Keratinocyte (primary cell): Measurements from ENCODE around the gene DLG2. TPM values are rescaled to one million over a fixed set of nuclear protein-coding genes. Genes with fewer than 3 reads are reported as not detected.

ENCODE experiments used
- DNase-seq: peaks from one replicate; pipeline ENCODE4 v3.0.0-alpha.2; 2011; ENCODE audit warnings: low read depth, missing footprints, low spot score
- FAIRE-seq: peaks from 2 replicates; lab custom pipeline; 2011; peaks lifted over from hg19 to GRCh38; lab: Jason Lieb, UNC
- H2AFZ ChIP-seq: 2 replicates; pipeline ENCODE4 v1.6.0; 2012; ENCODE audit warnings: low read length, control low read depth, inconsistent platforms; ENCODE audit not compliant: control insufficient read depth
- H3K27ac ChIP-seq: 2 replicates; pipeline ENCODE4 v1.5.1; 2011; ENCODE audit warnings: low read length; ENCODE audit not compliant: control insufficient read depth, insufficient read depth
- H3K27me3 ChIP-seq: 3 replicates; pipeline ENCODE4 v1.6.0; 2011; ENCODE audit warnings: low read length; ENCODE audit not compliant: control insufficient read depth, insufficient read depth; ENCODE audit errors: extremely low read depth
- H3K36me3 ChIP-seq, 2 experiments: 2 replicates in 1 of 2; 3 replicates in 1 of 2; pipeline ENCODE4 v1.5.1; 2011; ENCODE audit warnings: low read length in 2 of 2, mild to moderate bottlenecking in 1 of 2; ENCODE audit not compliant: control insufficient read depth in 2 of 2, insufficient read depth in 2 of 2; ENCODE audit errors: extremely low read depth in 1 of 2
- H3K4me1 ChIP-seq: 3 replicates; pipeline ENCODE4 v1.5.1; 2011; ENCODE audit warnings: low read length; ENCODE audit not compliant: control insufficient read depth, insufficient read depth; ENCODE audit errors: extremely low read depth
- H3K4me2 ChIP-seq: 3 replicates; pipeline ENCODE4 v1.6.0; 2011; ENCODE audit warnings: low read depth, low read length; ENCODE audit not compliant: control insufficient read depth, insufficient read depth; ENCODE audit errors: extremely low read depth
- H3K4me3 ChIP-seq, 3 experiments: fragments of 200-600 bp in 1 of 3; sonication (generic) in 1 of 3; 2 replicates in 2 of 3; 3 replicates in 1 of 3; pipeline ENCODE4 v1.5.1; 2011 to 2016; ENCODE audit warnings: low read length in 3 of 3, mild to moderate bottlenecking in 3 of 3, control low read depth in 2 of 3, inconsistent platforms in 1 of 3, low read depth in 1 of 3, mixed read lengths in 1 of 3, mixed run types in 1 of 3, moderate library complexity in 1 of 3; ENCODE audit not compliant: control insufficient read depth in 2 of 3, insufficient read depth in 2 of 3; ENCODE audit errors: extremely low read depth in 1 of 3
- H3K79me2 ChIP-seq: 2 replicates; pipeline ENCODE4 v1.6.0; 2012; ENCODE audit warnings: low read length; ENCODE audit not compliant: control insufficient read depth, insufficient read depth
- H3K9ac ChIP-seq: 3 replicates; pipeline ENCODE4 v1.6.0; 2011; ENCODE audit warnings: low read length; ENCODE audit not compliant: control insufficient read depth, insufficient read depth; ENCODE audit errors: extremely low read depth
- H3K9me1 ChIP-seq: 3 replicates; pipeline ENCODE4 v1.6.0; 2011; ENCODE audit warnings: low read length; ENCODE audit not compliant: control insufficient read depth, insufficient read depth; ENCODE audit errors: extremely low read depth
- H3K9me3 ChIP-seq: 2 replicates; pipeline ENCODE4 v1.5.1; 2012; ENCODE audit warnings: low read depth, low read length; ENCODE audit not compliant: control insufficient read depth
- H4K20me1 ChIP-seq: 3 replicates; pipeline ENCODE4 v1.6.0; 2011; ENCODE audit warnings: low read length; ENCODE audit not compliant: control insufficient read depth, insufficient read depth; ENCODE audit errors: extremely low read depth
- CTCF ChIP-seq, 3 experiments: IDR thresholded peaks in 1 of 3; conservative IDR thresholded peaks in 1 of 3; optimal IDR thresholded peaks in 1 of 3; 2 replicates in 2 of 3; 3 replicates in 1 of 3; pipeline versions ENCODE3 to v1.5.1; 2011; ENCODE audit warnings: low read length in 3 of 3, mild to moderate bottlenecking in 3 of 3, moderate library complexity in 2 of 3, control low read depth in 1 of 3, inconsistent platforms in 1 of 3; ENCODE audit not compliant: insufficient read depth in 2 of 3; ENCODE audit errors: extremely low read depth in 1 of 3
- EZH2 ChIP-seq: IDR thresholded peaks from one replicate; pipeline ENCODE4 v1.6.1; 2012; ENCODE audit warnings: inconsistent platforms, mild to moderate bottlenecking, low read length, moderate library complexity
- dilution Hi-C: fragments of 300-500 bp; cut with MboI; formaldehyde crosslinking; loops from one replicate; pipeline ENCODE4 v1.7.0; 2020; ENCODE audit warnings: low sequenced_read_pairs; ENCODE audit not compliant: extremely low pct_ligation_motif_present
- polyA plus RNA-seq, 5 experiments: library from polyadenylated mRNA; depleted of rRNA in 3 of 5; stranded (reverse) in 3 of 5; stranded (forward) in 1 of 5; unstranded in 1 of 5; fragments of >200 nt; gene quantifications; 1 replicate in 1 of 5; 2 replicates in 3 of 5; 3 replicates in 1 of 5; pipeline versions ENCODE4 v1.2.1 to v1.2.3, GENCODE V29; 2011 to 2012; ENCODE audit warnings: missing spikeins in 2 of 5, low read depth in 1 of 5, low replicate concordance in 1 of 5

The DLG2 gene
- polyA plus RNA-seq, 1 donor (not counting 4 experiments of a cell fraction or from before 2014, with no cell fraction given) = 0.55 TPM

DNA sequence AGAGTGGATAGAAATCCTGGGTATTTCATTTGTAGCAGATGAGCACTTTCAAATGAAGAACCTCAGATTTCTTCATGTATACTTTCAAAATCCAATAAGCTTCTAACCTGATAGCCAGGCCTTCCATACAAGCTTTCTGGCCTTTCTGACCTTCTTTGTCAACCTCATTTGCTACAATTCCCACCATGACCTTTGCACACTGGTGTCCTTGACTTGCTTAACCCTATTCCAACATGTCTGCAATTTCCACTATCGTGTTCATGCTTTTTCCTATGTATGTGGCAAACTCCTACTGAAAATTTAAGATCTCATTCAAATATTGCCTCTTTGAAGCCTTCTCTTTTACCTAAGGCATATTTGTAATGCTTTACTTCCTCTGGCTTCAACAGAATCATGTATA is 2098.9 kb downstream of the DLG2 start:
- FAIRE-seq (no peak), DNase-seq (no peak)
- dilution Hi-C loops = no loop called here
- Histone ChIP-seq H3K9me3 (no peaks in the 10 kb centered on the region), H3K36me3 (no peaks in the 10 kb centered on the region), H3K9ac (no peak overlapping the region), H3K4me1 (no peaks in the 10 kb centered on the region), H3K4me2 (no peak overlapping the region), H3K4me3 (no peak overlapping the region), H2AFZ (no peak overlapping the region), H3K9me1 (no peaks in the 10 kb centered on the region), H3K27ac (no peak overlapping the region), H3K79me2 (no peaks in the 10 kb centered on the region), H4K20me1 (no peaks in the 10 kb centered on the region), H3K27me3 (no peaks in the 10 kb centered on the region)
- TF ChIP-seq EZH2 = no peak
- TF ChIP-seq CTCF (optimal IDR thresholded peaks at IDR 0.05 in 1 of 3, IDR thresholded peaks at IDR 0.05 in 1 of 3, conservative IDR thresholded peaks at IDR 0.05 in 1 of 3; ENCODE audit: extremely low read depth in 1 of 3, insufficient read depth in 2 of 3, low read length in 3 of 3) = no peak

DNA sequence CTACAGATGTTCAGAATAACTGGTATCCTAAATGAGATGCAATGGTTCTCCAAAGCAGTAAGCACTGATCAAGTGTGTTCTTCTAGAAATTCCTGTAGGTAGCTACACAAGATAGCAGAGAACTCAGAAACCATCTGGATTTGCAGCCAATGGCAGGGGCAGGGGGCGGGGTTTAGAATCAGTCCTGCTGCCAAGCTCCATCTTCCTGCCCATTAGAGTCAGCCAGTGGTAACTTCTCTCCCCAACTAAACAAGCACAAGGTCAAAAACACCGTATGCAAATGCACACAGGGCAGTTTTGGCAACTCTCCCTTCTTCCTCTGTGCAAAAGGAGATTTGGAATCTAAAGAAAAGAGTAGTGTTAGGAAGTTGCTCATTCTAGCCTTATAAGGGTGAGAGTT is 2103.5 kb downstream of the DLG2 start:
- no peaks in the 10 kb centered on the region for H3K36me3 ChIP-seq
- dilution Hi-C loops = no loop called here

More for the DNA sequence above, 2103.5 kb downstream of the DLG2 start:
- H3K27ac ChIP-seq = no peak overlapping the region
- no peaks in the 10 kb centered on the region for H3K27me3 ChIP-seq
- H3K9me1 ChIP-seq = no peaks in the 10 kb centered on the region
- no peak overlapping the region for H3K4me3 ChIP-seq
- FAIRE-seq (no peak), DNase-seq (no peak)
- TF ChIP-seq EZH2 (no peak), CTCF (optimal IDR thresholded peaks at IDR 0.05 in 1 of 3, IDR thresholded peaks at IDR 0.05 in 1 of 3, conservative IDR thresholded peaks at IDR 0.05 in 1 of 3; ENCODE audit: extremely low read depth in 1 of 3, insufficient read depth in 2 of 3, low read length in 3 of 3) (no peak)
- H4K20me1 ChIP-seq = no peaks in the 10 kb centered on the region
- H3K79me2 ChIP-seq = no peaks in the 10 kb centered on the region
- H3K9ac ChIP-seq = no peak overlapping the region
- no peaks in the 10 kb centered on the region for H3K4me1 ChIP-seq
- H2AFZ ChIP-seq = no peak overlapping the region
- no peak overlapping the region for H3K4me2 ChIP-seq
- no peaks in the 10 kb centered on the region for H3K9me3 ChIP-seq
